DMS79 treated with DMSO at 0.1 percent for 48 hours (cell line): ENCODE data around the gene PFN1.
A peak's percentile ranks its signal among the peaks of the same experiment; 100 is the strongest.

ENCODE experiments used
- DNase-seq: peaks from one replicate; lab custom pipeline; 2025; lab: John Stamatoyannopoulos, UW

Gene PFN1

GRCh38 chr17:4967539-4968485 lies 19.5 kb upstream of the PFN1 start, which contains the start of gene SPAG7:
Gene SPAG7, minus strand, starts transcription at chr17:4967817. Its CDS starts 13 bp downstream, at chr17:4967804.
- peak; percentile 96 for DNase-seq

GRCh38 chr17:4966844-4967538 lies 18.7 kb upstream of the PFN1 start:
- DNase-seq = peak; percentile 100

DNA sequence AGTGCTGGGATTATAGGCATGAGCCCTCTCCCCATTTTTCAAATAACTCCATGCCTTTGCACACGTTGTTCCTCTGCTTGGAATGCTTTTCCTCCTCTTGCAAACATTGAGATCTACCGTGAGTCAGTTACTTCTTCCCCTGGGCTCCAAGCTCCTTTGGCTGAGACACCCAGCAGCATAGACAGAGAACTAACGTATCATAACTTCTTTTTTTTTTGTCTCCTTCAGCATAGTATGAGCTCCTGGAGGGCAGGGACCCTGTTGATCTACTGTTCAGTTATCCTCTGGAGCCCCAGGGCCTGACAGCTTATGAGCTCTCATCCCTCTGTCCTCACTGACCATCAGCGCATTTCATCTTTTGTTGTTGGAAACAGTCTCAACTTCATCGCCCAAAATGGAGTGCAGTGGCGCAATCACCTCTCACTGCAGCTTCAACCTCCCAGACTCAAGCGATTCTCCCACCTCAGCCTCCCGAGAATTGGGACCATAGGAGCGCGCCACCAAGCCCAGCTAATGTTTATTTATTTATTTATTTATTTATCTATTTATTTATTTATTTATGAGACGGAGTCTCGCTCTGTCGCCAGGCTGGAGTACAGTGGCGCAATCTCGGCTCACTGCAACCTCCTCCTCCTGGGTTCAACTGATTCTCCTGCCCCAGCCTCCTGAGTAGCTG lies 17.1 kb upstream of the PFN1 start:
- DNase-seq = no peak

DNA sequence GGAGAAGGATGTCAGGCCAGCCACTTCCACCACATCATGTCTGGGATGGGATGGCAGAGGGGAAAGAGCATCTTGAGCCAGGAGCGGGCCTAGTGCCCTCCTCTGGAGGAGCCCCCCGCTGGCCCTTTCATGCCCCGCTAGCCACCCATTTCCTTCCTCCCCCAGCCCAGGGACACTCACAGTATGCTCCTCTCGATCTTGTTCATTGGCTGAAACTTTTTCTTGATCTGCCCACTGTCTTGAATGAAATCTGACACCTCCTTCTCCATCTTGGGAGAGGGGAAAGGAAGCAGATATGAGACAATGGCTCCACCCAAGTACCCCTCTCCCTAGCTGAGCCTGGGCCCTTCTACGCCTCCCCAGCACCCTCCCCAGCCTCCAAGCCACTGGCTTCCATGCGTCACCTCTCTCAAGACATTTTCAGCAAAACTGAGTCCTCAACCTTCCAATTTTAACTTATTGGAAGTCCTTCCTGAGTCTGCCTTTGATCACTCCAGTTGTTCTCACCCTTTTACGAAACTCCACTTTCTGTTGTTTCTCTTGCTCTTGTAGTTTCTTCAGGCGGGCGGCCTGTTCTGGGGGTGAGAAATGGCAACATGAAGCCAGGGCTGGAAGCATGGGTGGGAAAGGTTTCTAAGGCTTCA lies 12.1 kb upstream of the PFN1 start:
- no peak for DNase-seq

DNA sequence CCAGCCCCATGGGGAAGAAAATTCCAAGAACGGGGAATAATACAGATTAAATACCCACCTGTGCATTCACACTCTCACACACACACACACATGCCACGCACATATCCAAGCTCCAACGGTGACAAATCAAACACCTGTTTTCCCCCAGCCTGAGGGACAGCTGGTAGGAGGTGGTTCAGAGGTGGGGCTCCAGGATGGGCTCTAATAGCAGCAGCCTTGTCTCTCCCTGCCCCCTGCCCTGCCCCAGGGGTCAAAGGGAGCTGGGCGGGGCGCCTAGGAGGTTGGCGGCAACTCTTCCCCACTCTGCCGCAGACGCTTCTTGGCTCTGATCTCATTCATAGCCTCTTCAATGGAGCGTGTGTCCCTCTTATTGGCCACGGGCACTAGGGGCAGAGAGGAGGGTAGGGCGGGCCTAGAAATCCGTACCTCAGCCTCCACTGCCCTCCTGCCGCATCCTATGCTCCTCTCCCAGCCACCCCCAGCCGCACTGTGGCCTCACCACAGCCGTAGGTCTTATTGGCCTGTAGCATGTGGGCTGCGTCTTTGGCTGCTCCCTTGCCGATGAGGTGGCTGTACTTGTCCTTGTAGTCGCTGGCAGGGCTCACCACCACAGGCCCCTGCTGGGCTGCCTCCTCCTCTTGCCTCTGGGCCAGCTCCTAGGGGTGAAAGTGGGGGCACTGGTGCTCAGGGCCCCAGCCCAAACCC lies 11.1 kb upstream of the PFN1 start:
- no peak for DNase-seq

GRCh38 chr17:4958102-4958501 lies 9.8 kb upstream of the PFN1 start:
- no peak for DNase-seq

GRCh38 chr17:4956493-4957061 lies 8.2 kb upstream of the PFN1 start:
- DNase-seq = no peak

DNA sequence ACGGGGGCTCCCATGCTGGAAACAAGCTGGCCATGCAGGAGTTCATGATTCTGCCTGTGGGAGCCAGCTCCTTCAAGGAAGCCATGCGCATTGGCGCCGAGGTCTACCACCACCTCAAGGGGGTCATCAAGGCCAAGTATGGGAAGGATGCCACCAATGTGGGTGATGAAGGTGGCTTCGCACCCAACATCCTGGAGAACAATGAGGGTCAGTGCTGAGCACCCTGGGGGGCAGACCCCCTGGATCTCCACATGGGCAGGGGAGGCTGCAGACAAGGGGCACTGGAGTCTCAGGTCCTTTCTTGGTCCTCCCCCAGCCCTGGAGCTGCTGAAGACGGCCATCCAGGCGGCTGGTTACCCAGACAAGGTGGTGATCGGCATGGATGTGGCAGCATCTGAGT lies 6.8 kb upstream of the PFN1 start:
- no peak for DNase-seq

DNA sequence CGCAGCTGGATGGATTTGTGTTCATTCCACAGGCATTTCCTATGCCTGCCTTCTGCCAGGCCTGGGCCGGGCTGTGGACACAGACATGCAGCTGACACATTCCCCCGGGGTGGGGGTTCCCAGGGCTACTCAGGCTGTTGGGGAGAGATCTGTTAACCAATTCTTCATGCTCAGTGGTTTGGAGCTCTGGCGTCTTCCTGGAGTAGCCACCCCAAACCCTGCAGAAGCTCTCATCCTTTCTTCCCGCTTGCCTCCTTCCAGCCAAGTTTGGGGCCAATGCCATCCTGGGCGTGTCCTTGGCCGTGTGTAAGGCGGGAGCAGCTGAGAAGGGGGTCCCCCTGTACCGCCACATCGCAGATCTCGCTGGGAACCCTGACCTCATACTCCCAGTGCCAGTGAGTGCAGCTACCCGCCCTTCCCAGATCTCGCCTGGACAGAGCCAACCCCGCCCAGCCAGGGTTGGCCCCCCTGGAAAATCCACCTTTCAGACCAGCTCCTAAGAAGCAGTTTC lies 5.2 kb upstream of the PFN1 start:
- DNase-seq = no peak

GRCh38 chr17:4951486-4951885 lies 3.2 kb upstream of the PFN1 start:
- DNase-seq = no peak

DNA sequence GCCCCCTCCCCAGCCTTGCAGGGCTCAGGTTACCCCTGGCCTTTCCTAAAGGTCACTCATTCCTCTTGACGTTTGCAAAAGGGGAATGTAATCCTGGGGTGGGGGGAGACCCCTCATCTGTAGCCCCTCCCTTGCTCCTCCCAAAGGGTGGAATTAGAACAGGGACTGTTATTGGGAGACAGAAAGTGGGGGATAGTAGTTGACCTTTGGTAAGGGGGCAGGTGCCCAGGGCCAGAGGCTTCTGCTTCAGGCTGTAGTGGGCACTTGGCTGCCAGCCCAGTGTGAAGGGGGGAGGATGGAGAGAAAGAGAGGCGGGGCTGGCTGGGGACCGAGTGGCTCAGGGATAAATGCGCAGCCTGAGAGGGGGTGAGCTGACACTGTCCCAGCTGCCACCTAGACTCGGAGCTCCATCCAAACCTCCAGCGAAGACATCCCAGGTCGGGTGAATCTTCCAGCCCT lies 2.4 kb upstream of the PFN1 start, which contains the start of gene ENO3:
Gene ENO3, plus strand, starts transcription at position 374 of the 459 bp plus-strand sequence. CDS start 711 bp downstream, outside the sequence.
- DNase-seq = peak; percentile 71

DNA sequence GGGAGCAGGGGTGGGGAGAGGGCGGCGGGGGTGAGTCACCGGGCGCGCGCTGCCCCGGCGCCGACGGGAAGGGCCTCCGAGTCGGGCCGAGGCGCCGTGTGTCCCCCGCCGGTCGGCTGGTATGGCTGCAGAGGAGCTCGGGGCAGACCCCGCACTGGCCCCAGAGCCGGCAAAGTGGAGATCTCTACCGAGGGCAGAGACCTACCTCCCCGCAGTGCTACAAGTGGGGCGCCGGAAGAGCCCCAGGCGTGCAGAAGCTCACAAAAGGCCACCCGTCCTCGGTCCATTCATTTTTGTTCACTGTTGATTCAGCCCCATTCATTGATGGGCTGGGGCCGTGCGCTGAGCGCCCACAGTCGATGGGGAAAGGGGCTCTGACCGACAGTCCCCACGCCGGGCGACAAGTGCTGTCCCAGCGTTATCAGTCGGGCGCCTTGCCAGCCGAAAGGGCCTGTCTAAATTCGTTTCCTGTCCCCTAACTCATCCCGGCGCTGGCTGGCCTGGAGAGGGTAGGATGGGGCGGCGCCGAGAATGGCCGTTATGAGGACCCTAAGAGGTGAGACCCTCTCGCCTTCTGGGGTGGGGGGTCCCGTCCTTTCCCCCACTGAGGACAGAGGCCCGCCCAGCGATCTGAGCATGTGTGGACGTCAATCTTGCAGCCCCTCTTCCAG lies 1.9 kb upstream of the PFN1 start:
- DNase-seq = peak; percentile 51

GRCh38 chr17:4949321-4950074 lies 1.2 kb upstream of the PFN1 start:
- DNase-seq = peak; percentile 65

- peak; percentile 85 for DNase-seq
These were observed 596 bp upstream of the PFN1 start for GRCh38 chr17:4948931-4949320.

- DNase-seq = no peak
These were observed 742 bp downstream of the PFN1 start for GRCh38 chr17:4947411-4948165.

- DNase-seq = no peak
These were observed 1.3 kb downstream of the PFN1 start for GRCh38 chr17:4947010-4947410.

DNA sequence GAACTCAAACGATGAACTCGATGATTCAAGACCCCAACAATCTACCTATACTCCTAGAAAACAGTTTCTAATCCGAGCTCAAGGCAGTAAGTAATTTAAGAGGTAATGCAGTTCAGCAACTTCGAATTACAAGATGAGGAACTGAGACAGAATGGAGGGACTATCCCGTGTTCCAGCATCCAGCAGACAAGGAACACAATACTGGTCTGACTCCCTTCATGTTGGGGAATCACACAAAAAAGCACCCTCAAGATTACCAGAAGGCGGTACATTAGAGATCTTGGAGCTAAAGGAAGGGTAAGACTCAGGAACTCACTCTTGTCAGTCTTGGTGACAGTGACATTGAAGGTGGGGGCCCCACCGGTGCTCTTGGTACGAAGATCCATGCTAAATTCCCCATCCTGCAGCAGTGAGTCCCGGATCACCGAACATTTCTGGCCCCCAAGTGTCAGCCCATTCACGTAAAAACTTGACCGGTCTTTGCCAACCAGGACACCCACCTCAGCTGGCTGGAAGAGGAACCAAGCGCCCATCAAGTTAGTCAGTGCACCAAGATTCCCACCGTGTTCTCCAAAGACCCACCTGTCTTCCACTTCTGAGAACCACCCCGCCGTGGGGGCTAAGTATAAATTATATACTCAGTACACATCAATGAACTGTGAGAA lies 1.9 kb downstream of the PFN1 start:
- no peak for DNase-seq

- no peak for DNase-seq
These were observed 2.4 kb downstream of the PFN1 start for GRCh38 chr17:4945944-4946280.
